GM10248 (cell line): ENCODE results near the gene NDUFV2.
A peak's percentile ranks its signal among the peaks of the same experiment; 100 is the strongest.

Source experiments
- CTCF ChIA-PET: fragments of 300-600 bp; sonication (Branson Sonifier 250); formaldehyde crosslinking; extraction: SDS; loops from one replicate; lab custom pipeline; 2021; ENCODE audit warnings: antibody characterized with exemption; lab: Yijun Ruan, JAX
- POLR2A ChIA-PET: fragments of 350-650 bp; sonication (Branson Sonifier 250); formaldehyde crosslinking; extraction: SDS; loops from one replicate; lab custom pipeline; 2020; ENCODE audit warnings: antibody characterized with exemption; lab: Yijun Ruan, JAX
- DNase-seq: peaks from one replicate; pipeline ENCODE4 v3.0.0; 2012; ENCODE audit errors: extremely low spot score
- CTCF ChIP-seq: IDR thresholded peaks from 2 replicates; pipeline ENCODE4 v1.5.1; 2012; ENCODE audit warnings: mild to moderate bottlenecking, low read depth; ENCODE audit errors: extremely low read depth, missing control alignments, control extremely low read depth

NDUFV2 gene

GRCh38 chr18:9094307-9095226, 7.9 kb upstream of the NDUFV2 start:
- TF ChIP-seq CTCF, result no peak
- DNase-seq, result no peak
- ChIA-PET CTCF (interaction anchor here (1.2 to 3.5 kb wide), 2 partner anchors 12 to 16 kb away, joined by 3 to 11 read pairs; no protein-coding TSS in a partner anchor), POLR2A (no interaction called here)

- DNase-seq, result peak; percentile 53
- ChIA-PET CTCF (interaction anchor here (1.2 to 3.5 kb wide), 4 partner anchors 13 to 383 kb away, joined by 3 to 11 read pairs (median 3); no protein-coding TSS in a partner anchor), POLR2A (no interaction called here)
- TF ChIP-seq CTCF, result no peak
Observed at GRCh38 chr18:9095297-9096006, 7.0 kb upstream of the NDUFV2 start.

- DNase-seq, result no peak
- TF ChIP-seq CTCF, result no peak
- CTCF ChIA-PET, result interaction anchor here (1.4 to 1.7 kb wide), 3 partner anchors 13 to 383 kb away, joined by 3 to 6 read pairs (median 3); no protein-coding TSS in a partner anchor
- POLR2A ChIA-PET, result no interaction called here
Observed at GRCh38 chr18:9096007-9096371, 6.5 kb upstream of the NDUFV2 start.

- DNase-seq, result no peak
- no peak for TF ChIP-seq CTCF
- ChIA-PET CTCF (interaction anchor here (1.4 to 1.8 kb wide), 5 partner anchors 13 to 382 kb away, joined by 3 to 6 read pairs (median 3); no protein-coding TSS in a partner anchor), POLR2A (no interaction called here)
Observed at GRCh38 chr18:9096685-9097084, 5.8 kb upstream of the NDUFV2 start.

GRCh38 chr18:9097349-9097748, 5.2 kb upstream of the NDUFV2 start:
- DNase-seq, result no peak
- ChIA-PET CTCF (interaction anchor here (1.3 to 1.8 kb wide), 6 partner anchors 9 to 110 kb away, joined by 3 to 6 read pairs (median 4); no protein-coding TSS in a partner anchor), POLR2A (no interaction called here)
- TF ChIP-seq CTCF, result no peak

- TF ChIP-seq CTCF, result no peak
- ChIA-PET POLR2A (no interaction called here), CTCF (interaction anchor here (1.4 to 2.4 kb wide), 2 partner anchors 16 to 27 kb away, joined by 3 to 12 read pairs; no protein-coding TSS in a partner anchor)
Observed at GRCh38 chr18:9100796-9101195, 1.7 kb upstream of the NDUFV2 start.

More at GRCh38 chr18:9100796-9101195, 1.7 kb upstream of the NDUFV2 start:
- DNase-seq, result no peak
